ENCODE results near the gene COX7A2.
A peak's percentile ranks its signal among the peaks of the same experiment; 100 is the strongest.

COX7A2 gene

GRCh38 chr6:75220357-75220756, 23.2 kb downstream of the COX7A2 start:
- DNase-seq: no peak

GRCh38 chr6:75219263-75219662, 24.3 kb downstream of the COX7A2 start:
- no peak for DNase-seq

- no peak for DNase-seq
These were observed 26.4 kb downstream of the COX7A2 start for GRCh38 chr6:75217193-75217592.

GRCh38 chr6:75215291-75215690, 28.3 kb downstream of the COX7A2 start:
- DNase-seq: no peak

GRCh38 chr6:75213732-75214131, 29.9 kb downstream of the COX7A2 start:
- DNase-seq: no peak

- no peak for DNase-seq
These were observed 30.5 kb downstream of the COX7A2 start for GRCh38 chr6:75213112-75213511.

- DNase-seq: no peak
These were observed 31.5 kb downstream of the COX7A2 start for GRCh38 chr6:75211920-75212590.

- DNase-seq: peak in 2 of 5 experiments; percentile 21 to 63
These were observed 32.5 kb downstream of the COX7A2 start for GRCh38 chr6:75210885-75211739.

- DNase-seq: no peak
These were observed 34.3 kb downstream of the COX7A2 start for GRCh38 chr6:75209184-75209723.

GRCh38 chr6:75208298-75209183, 35.1 kb downstream of the COX7A2 start:
- DNase-seq: peak; percentile 49 to 74 (median 65)

GRCh38 chr6:75206576-75207342, 36.8 kb downstream of the COX7A2 start:
- DNase-seq: no peak

GRCh38 chr6:75205776-75206575, 37.6 kb downstream of the COX7A2 start, which contains the start of gene COL12A1:
Gene COL12A1 (minus strand): TSS chr6:75206053. CDS start chr6:75202792, 3,261 bp downstream.
- peak in 1 of 5 experiments; percentile 33 for DNase-seq

- peak in 1 of 5 experiments; percentile 32 for DNase-seq
These were observed 38.4 kb downstream of the COX7A2 start for GRCh38 chr6:75204959-75205775.

- DNase-seq: peak in 1 of 5 experiments; percentile 43
These were observed 39.2 kb downstream of the COX7A2 start for GRCh38 chr6:75204217-75204958.

GRCh38 chr6:75203721-75204120, 39.9 kb downstream of the COX7A2 start:
- DNase-seq: no peak

- DNase-seq: no peak
These were observed 40.9 kb downstream of the COX7A2 start for GRCh38 chr6:75202676-75203131.

GRCh38 chr6:75201901-75202672, 41.5 kb downstream of the COX7A2 start:
- no peak for DNase-seq

GRCh38 chr6:75201021-75201420, 42.6 kb downstream of the COX7A2 start:
- no peak for DNase-seq
